ENCODE data around the gene TBC1D16.

The TBC1D16 gene

DNA sequence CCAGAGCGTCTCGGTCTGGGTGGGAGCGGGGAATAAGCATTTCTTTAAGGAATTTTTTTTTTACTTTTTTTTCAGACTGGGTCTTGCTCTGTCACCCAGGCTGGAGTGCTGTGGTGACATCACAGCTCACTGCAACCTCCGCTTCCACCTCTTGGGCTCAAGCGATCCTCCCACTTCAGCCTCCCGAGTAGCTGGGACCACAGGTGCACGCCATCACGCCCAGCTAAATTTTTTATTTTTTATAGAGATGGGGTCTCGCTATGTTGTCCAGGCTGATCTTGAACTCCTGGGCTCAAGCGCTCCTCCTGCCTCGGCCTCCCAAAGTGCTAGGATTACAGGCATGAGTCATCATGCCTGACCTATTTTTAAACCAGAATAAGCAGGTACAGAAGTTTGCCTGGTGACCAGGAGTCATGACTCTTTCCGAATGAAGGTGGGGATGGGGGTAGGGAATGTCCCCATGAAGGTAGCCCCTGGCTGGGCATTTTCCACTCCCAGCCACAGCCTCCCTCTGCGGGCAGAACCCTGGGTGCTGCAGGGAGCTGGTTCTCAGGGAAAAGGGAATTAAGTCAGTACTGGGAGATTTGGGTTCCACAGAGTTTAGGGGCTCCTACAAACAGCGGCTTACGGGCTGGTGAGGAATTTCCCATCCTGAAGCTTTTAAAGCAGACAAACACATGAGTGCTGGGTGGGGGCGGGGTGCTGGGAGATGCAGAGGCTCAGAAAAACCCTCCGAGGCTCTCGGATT is 48.3 kb downstream of the TBC1D16 start:
- no peak for DNase-seq

DNA sequence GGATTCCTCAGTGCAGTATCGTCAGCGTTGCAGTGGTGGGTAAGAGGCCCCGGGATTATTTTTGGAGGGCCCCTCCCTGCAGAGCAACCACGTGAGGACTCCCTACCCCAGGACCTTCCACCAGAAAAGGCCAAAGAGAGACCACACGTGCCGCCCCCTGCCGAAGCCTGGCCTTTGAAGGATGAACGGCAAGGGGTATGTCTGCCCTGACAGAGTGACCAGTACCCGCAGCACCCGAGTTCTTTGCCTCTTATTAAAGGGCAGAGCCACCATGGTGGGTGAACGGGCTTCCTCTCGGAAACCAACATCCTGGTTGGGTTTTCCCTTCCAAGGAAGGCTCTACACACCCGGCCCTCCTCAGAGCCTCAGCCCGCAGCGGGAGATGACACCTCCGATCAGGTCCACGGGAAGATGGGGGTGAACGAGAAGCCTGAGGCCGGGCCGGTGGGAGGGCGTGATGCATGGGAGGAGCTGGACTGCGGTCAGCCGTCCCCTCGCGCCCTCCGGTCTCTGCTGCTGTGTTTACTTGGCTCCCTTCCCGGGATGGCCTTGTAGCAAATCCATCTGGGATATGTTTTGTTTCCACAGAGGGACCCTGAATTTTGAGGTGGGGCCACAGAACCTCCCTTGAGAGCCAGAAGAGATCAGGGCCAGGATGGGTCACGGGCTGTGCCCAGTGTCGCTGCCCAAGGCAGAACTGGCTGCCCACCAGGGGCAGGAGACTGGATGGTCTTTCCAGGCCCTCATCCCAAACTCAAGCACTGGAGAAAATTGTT is 49.1 kb downstream of the TBC1D16 start:
- no peak for DNase-seq

DNA sequence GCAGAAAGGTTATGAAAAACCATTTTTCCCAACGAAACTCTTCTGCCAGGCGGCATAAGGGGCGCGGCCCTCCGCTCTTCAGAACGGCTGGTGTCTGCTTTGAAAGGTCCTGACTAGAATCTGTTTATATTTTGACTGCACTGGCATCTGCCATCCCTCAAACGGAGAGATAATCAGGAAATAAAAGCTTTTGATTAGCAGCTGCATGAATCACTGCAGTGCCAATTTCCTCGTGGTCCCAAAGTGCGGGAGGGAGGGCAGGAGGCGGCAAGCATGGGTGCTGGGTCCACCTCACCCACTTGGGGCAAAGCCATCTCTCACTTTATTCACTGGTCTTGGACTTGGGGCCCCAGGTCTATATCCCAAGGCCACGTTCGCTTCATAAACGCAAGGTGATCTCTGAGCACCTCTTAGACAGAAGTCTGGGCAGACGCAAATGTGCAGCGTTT is 49.7 kb downstream of the TBC1D16 start:
- no peak for DNase-seq

DNA sequence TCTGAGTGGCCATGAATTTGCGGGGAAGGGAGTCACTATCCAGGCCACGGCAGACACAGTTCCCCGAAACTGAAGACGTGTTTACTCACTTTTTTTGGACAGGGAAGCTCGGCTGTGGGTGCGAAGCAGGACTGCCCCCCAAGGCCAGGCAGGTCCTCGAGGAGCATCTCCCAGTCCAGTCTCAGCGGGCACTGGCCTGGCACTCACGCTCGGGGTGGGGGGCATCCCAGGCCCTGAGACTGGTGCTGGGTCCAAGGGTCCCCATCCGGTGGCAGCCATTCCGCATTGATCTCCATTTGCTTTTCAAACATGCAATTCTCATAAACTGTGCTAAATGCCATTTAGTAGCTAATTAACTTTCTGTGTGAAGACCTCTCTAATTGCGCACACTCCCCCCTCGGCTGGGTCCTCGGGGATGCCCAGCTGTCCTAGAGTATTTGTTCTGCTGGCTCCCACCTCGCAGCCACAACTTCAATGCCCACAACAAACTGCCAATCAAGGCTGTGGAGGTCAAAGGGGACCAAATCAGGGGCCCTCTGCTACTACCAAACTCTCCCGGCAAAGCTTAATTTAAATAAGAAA is 50.2 kb downstream of the TBC1D16 start:
- DNase-seq = no peak

DNA sequence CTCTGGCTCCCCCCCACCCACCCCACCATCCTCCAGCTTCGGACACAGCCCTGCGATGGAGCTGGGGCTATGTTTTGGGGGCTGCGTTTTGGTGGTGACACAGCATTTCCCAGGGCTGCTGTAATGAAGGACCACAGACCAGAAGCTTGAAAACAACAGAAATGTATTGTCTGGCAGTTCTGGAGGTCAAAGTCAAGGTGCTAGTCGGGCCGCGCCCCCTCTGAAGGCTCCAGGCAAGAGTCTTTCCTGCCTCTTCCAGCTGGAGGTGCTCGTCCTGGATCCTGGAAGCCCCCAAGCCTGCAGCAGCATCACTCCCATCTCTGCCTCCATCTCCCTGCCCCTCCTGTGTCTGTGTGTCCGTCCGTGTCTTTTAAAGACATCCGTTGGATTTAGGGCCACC is 50.8 kb downstream of the TBC1D16 start:
- DNase-seq = no peak

DNA sequence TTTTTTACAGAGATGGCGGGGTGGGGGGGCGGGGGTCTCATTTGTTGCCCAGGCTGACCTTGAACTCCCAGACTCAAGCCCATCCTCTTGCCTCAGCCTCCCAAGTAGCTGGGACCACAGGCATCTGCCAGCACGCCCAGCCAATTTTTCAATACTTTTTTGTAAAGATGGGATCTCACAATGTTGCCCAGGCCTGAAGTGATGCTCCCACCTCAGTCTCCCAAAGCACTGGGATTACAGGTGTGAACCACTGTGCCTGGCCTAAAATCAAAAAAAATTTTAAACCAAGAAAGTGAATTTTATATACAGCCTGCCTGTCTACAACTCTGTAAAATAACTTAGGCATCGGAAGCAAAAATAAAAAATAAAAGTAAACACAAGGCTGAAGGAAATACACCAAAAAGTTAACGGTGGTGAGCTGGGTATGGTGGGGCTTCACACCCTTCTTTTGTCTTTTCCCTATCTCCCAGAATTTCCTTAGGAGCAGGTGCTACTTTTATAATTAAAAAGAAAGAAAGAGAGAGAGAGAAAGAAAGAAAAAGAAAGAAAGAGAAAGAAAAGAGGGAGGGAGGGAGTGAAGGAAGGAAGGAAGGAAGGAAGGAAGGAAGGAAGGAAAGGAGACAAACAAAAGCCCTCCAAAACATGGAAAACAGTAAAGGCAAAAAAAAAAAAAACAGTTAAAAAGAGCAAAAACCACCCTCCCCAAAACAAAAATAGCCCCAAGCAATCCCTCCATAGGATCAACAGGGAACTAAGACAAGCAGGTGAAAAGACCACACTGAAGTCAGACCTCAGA is 51.4 kb downstream of the TBC1D16 start:
- no peak for DNase-seq

DNA sequence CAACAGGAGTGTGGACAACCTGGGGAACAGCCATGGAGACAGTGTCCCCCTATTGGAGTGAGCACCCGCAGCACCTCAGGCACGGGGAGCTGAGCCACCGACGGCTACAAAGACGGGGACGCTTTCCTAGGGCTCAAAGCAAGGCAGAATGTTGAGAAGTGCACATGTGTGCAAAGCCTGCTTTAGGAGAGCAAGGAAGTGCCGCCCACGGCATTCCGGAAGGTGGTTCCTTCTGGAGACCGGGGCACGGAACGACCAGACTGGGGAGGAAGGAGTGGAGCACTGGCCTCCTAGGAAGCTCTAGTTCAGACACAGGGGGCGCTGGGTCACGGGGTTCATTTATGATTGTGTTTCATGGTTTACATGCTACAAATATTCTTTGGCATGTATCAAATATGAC is 52.2 kb downstream of the TBC1D16 start:
- no peak for DNase-seq

DNA sequence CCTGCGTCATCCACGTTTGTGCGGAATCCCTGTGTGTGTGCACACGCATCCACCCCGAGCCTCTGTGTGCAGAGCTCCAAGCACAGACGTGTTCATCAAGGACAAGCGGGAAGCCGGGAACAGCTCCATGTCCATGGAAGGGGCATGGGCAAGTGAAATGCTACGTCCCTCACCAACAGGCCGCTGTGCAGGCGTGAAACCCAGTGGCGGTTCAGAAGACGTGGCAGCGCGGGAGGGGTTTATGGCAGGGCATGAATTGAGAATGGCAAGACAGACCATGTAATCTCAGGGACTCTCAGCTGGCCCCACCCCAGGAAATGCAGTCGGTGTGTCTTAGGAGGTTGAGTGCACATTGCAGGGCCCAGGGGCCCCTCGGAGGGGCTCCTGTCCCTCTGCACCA is 52.7 kb downstream of the TBC1D16 start:
- no peak for DNase-seq

DNA sequence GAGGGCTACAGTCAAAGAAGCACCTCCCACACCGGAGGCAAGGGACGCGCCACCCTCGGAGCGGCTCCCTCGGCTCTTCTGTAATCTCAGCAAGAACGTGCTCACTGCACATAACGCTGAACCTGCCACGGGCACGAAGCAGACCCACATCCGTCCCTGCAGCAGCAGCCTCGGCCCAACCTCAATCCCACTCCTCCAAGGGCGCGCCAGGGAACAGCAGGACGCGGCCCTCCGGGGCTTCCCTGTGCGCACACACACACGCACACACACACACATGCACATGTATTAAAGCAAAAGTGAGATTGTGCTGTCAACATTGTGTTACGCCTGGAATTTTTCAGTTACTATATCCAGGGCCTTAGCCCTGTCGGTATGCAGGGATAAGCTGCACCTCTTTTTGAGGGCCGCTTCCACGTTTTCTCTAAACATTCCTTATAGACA is 54.0 kb downstream of the TBC1D16 start:
- DNase-seq = no peak

DNA sequence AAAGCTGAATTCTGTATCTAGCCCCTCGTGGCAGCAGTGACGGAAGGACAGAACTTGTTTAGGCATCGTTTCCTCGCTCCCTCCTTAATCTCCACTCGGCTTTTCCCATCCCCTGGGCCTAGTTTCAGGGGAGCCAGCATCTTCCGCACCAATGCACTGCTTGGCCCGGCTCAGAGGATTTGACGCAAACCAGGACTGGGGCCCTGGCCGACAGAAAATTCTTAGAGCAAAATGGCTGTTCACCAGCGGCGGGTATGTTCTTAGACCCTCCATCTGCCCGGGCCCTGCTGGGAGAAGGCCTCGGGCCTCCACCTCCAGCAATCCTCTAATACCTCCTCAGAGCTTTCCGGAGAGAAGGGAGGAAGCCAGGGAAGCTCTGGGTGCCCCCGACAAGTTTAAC is 54.6 kb downstream of the TBC1D16 start:
- DNase-seq = no peak

DNA sequence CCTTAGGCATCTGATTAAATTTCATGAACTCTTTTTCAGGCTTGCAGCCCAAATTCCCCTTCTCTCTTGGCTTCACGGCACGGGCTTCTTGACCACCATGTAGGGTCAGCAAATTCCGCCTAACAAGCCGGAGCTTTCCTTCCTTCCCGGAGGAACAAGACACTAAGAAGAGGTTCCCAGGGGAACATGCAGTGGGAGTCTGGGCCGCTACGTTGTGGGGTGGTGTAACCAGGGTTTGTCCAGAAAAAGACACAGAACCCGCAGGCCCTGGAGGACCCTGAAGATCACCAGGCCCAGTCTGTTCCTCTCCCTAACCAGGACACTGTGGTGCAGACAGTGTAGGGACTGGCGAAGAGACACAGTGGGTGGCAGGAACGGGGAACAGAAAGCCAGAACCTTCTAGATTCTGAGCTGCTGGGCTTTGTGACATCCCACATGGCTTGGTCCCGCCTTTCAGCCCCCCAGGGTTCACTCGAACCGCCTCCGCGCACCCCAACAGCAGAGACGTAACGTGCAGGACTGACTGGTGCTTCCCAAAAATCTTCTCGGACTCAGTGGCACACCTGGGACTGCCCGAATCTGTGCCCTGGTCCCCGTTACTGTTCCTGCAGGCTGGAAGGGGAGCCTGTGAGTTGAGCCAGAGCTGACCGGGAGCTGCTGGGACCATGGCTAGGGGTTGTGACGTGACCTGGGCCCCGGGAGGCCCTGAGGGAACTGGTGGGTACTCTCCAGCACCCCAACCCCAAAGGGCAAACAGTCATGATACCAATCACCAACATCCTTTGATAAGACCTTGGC is 55.2 kb downstream of the TBC1D16 start:
- DNase-seq = no peak

DNA sequence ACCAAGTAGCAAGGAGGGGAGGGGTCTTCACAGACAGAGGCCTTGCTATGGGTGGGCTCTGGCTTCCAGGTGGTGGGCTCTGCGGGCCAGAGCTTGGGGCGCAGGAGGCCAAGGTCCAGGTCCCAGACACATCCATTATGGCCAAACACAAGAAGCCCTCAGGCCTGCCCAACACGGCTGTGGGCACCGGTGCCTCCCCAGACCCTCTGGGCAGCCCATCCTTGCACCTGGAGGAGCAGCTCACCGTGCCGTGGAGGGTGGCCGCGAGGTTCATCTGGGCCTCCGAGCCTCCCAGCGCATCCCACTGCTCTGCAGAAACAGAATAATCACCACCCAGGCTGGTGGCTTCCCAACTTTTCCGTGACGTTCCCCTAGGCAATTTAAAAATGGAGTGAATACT is 55.9 kb downstream of the TBC1D16 start:
- DNase-seq = no peak

DNA sequence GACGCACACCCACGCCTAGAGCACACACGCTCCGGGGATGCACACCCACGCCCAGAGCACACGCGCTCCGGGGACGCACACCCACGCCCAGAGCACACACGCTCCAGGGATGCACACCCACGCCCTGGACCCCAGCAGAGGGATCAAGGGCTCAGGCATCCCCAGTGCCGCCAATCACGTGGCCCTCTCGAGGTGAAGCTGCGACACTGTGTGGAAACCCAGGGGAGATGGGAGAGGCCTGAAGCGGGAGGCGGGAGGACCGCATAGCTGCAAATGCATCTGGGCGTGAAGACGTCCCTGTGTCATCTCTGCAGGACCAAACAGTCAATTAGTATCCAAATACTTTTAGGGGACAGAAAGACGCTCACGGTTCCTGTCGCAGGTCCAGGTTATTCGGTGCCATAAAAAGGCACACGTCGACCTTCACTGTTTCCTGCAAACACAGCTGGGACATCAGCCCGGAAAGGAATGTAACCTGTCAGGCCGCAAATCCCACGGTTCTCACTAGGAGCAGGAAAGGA is 56.4 kb downstream of the TBC1D16 start:
- no peak for DNase-seq

DNA sequence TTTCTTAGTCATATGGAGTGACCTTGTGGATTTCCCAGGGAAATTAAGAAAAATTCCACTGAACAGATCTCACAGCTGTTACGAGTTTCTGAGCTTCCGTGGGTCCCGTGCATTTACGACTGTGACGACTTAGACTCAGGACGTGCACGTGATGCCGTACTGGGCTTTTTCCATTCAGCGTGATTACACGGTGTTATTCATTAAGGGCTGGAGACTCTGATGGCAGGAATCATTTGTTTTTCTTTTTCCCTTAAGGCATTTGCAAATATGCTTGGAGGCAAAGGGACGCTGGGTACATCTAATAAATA is 57.2 kb downstream of the TBC1D16 start:
- no peak for DNase-seq

DNA sequence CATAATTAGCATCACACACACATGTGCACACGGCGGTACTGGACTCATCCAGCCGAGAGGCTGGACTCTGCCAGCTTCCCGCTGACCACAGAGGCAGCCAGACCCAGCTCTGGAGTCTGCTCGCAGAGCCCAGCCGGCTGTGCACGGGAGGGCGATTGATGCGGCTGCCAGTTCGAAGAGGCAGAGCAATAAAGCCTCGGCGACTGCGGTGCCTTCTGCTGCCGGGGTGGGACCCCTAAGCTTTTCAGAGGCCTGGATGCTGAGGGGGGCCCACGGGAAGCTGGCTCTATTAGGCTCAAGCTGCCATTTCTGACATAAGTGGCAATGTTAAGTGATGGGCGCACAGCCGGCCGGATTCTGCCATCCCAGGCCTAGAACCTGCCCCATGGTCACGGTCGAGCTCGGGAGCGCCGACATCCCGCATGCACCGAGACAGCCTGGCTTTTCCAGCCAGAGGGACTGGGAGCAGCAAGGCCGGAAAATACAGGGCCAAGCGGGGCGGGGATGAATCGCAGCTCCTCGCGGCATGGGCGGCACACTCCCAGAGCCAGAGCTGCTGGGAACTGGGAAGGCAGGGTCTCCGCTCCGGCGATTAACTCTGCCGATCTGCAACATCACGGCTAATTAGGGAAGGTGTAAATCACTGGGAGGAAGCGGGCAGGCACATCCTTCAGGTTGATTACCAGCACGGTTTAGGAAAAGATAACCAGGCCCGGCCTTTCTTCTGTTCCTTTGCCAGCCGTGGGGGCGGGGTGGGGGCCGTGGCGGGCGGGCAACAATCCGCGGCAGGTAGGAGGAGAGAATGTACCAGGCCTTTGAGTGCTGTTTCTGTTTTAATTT is 57.7 kb downstream of the TBC1D16 start:
- DNase-seq = no peak

DNA sequence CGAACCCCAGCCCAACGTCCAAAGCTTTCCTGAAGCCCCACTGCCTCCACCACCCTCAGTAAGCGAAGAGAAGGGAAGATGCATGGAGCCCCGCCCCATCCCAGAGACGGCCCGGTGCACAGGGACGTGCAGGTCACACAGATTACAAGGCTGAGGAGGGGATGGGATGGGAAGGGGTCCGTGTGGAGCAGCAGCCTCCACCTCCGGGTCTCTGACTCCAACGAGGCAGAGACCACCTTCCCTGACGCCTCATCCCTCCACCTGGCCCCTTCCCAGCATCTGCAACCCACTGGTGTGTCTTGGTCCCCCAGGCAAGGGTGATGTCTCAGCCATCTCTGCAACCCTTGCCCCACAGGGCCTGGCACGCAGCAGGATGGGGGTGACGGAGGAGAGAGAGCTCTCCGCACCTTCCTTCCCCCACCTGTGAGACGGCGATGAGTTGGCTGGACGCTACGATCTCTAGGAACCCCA is 58.5 kb downstream of the TBC1D16 start:
- DNase-seq = no peak

DNA sequence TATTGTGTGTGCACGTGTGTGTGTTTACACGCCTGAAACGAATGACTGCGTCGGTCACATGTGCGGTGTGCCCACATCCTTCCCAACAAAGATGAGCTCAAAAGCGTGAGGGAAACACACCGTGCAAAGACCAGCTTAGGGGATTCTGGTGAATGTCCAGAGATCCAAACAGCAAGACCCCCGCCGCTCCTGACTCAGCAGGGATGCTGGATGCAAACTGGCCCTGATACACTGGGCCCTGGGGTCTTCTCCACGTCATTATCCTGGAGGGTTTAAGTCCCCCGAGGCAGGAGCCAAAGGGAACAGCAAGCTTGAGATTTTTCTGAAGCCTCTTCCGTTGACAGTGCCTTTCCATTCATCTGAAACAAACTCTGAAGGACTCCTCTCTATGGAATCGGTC is 59.2 kb downstream of the TBC1D16 start:
- no peak for DNase-seq

DNA sequence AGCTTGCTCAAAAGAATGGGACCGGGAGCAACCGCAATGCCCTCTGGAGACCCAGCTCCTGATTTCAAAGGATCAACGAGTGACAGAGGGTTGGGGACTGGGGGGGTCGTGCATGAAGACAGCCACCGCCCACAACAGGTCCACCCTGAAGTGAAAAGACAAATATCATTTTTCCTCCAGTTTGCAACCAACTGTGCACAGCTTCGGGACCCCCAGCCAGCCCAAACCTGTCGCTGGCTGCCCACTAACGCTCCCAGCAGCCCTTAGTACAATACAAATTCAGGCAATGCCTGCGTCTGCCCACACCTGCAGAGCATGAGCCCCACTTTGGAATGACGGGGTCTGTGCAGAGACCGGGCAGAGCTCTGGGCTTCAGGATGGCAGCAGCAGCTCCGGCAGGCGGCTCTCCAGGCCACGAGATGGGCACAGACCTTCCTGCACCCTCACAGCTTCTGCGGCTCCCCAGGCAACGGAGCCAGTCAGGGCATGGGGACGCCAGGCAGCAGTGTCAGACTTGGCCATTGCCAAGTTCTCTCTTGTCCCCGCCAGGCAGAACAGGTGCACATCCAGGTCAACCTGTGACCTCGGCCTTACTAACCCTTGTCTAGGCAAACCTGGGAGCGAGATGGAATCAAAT is 60.1 kb downstream of the TBC1D16 start:
- DNase-seq = no peak

DNA sequence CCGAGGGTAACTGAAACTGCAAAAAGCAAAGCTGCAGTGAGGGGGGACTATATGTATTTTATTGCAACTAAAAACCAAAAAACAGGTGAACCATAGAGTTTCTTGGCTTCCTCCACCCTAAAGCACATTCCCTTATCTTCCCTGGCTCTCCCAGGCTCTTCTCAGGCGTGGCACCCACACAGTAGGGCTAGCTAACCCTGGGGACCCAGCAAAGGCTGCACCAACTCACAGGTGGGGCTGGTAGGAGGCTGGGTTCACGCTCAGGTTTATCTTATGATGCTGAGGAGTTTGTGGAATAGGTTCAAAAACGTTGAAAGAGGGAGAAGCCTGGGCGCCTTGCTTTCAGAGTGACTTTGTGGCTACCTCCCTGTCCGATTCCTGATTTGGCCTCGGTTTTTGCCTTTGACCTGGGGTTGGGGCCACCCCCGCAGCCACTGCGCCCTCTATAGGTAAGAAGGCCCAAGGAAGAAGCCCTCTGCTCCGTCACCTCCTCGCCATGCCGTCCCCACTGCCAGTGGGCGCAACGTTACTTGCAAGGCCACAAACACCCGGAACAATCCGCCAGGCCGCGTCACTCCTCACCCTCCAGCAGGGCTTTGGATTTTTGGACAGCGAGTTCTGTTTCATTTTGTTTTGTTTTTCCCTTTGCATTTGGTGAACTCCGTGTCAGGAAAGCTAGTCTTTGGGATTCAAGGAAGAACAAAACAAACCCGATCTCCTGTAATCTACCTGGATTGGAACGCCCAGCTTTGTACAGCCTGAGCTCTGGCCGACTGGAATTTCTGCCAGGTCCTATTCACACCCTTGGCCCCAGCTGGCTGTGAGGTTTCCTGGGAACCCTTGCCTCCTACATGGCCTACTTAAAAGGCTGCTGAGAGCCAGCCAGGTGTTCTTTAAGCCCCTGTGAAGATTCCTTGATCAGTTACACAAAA is 60.8 kb downstream of the TBC1D16 start:
- DNase-seq = peak; percentile 37

DNA sequence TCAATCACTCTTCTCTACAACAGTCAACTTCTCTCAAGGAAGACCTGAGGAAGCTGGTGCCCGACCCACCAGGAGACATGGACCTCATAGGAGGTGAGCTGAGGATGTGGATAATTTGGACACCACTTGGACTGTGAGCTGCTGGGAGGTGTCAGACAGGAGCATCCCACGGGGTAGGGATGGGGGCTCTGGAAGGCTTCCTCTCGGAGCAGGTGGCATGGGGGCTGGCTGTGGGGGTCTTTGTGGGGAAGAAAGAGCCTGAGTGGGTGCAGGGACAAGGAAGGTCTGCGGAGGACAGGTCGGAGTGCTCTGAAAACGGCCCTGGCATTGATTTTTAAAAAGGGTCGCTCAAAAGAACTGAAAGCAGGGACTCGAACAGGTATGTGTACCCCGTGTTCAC is 64.0 kb downstream of the TBC1D16 start:
- no peak for DNase-seq

Measured in hematopoietic multipotent progenitor cell treated with erythropoietin and hydrocortisone succinate and interleukin-3 and kit ligand, for 4 days (in vitro differentiated cells).